IPS-NIHi7 (cell line): ENCODE measurements around the gene TTC9C.
"Not testable (repeated sequence)": the region's sequence is repeated elsewhere in the genome, so short reads cannot be mapped to it uniquely, and the experiment has no call there.

Source experiments
- DNase-seq: peaks from one replicate; pipeline ENCODE4 v3.0.0; 2012; ENCODE audit warnings: mixed read lengths; ENCODE audit errors: extremely low spot score

The TTC9C gene, protein sequence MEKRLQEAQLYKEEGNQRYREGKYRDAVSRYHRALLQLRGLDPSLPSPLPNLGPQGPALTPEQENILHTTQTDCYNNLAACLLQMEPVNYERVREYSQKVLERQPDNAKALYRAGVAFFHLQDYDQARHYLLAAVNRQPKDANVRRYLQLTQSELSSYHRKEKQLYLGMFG

DNA sequence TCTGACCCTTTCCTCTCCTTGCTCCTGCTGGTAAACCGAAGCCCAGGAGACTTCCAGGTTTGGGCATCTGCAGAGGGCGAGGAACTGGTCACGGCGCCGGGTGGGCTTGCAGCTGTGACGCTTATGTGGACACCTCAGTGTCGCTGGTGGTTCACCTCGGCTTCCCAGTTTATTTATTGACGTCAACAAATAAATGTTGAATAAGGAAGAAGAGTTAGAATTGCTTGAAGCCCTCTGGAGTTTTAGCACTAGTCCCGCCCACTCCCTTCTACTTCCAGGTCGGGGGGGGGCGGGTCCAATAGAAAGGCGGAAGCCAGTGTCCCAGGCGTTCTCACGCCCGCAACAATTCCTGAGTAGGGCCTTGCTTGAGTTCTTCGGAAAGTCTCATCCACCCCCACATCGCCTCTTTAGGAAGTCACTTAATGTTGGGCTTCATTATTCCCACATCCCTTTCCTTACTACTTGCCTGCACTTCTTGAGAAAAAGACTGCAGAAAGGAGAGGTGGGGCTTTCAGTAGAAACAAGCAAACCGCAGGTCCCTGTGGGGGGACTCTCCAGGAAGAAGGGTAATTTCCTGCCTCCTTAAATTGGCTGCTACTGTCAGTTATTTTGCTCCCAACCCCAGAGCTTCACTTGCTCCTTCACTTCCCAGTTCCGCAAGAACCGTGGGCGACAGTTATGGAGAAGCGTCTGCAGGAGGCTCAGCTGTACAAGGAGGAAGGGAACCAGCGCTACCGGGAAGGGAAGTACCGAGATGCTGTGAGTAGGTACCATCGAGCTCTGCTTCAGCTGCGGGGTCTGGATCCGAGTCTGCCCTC, at the start of gene TTC9C:
TTC9C (plus strand) TSS at position 316 of the 818 bp plus-strand sequence; CDS start at position 679, 363 bp downstream.
- peak; percentile 82 for DNase-seq

GRCh38 chr11:62678770-62679696, 49.3 kb upstream of the TTC9C start, which contains the start of gene UBXN1:
TSS of gene UBXN1 (minus strand) at chr11:62679073. CDS start at chr11:62678923, 150 bp downstream.
- peak; percentile 89 for DNase-seq

DNA sequence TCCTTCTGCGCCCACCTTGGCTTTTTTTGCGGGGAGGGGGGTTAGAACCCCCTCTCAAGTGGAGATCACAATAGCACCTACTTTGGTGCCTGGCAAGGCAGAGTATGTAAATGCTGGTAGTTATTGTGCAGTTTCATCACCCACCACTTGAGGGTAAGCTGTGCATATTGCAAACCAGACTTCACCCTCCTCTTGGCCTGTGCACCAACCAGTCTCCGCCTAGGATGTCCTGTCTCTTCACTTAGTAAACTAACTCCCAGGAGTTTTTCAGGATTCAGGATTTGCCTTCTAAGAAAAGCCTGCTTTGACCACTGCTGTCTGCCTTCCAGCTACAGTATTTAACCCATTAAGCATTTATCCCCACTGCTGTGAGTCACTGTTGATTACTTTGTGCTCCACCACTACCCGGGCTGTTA, 47.5 kb upstream of the TTC9C start:
- DNase-seq, result no peak

- DNase-seq, result no peak
Measured at GRCh38 chr11:62682518-62682917, 45.8 kb upstream of the TTC9C start.

- no peak for DNase-seq
Measured at GRCh38 chr11:62687508-62688396, 40.5 kb upstream of the TTC9C start.

- no peak for DNase-seq
Measured at GRCh38 chr11:62688491-62688890, 39.8 kb upstream of the TTC9C start.

DNA sequence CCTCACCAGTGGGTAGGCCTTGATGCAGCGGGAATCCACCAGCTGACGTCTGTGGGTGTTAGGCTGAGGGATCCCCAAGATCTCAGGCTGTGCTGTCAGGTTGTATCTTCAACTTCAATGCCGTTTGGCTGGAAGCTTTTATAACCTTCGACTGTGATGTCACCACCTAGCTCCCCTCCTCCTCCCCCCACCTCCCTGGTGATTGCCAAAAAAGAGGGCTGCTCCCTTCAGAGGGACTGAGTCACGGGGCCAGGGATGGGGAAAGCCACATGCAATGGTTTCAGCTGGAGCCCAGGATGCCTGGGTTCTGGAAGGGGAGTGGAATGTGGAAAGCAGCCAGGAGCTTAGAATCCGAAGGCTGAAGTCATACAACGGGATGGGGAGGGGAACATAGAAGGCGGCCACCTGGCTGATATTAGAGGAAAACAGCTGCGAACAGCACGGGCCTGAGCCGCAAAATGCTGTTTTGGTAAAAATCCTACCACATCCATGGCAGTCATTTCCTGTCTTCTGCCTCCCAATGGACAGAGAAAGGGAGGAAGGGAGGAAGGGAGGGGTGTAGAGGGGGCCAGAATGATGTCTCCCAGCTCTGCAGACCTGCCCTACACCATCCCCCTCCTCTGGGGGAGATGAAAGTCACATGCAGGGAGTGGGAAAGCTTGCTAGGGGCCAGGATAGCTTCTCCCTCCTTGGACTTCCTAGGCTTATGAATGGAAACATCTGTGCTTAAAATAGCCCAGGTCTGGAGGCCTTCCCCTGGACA, 38.7 kb upstream of the TTC9C start, which contains the start of gene LRRN4CL:
LRRN4CL (minus strand) TSS at position 110 of the 763 bp plus-strand sequence. CDS start 1,022 bp downstream, outside the sequence.
- DNase-seq, result no peak

GRCh38 chr11:62693624-62694023, 34.7 kb upstream of the TTC9C start:
- DNase-seq, result not testable (repeated sequence)

GRCh38 chr11:62694455-62695167, 33.7 kb upstream of the TTC9C start:
- peak; percentile 83 for DNase-seq

GRCh38 chr11:62702246-62702645, 26.0 kb upstream of the TTC9C start:
- DNase-seq, result no peak

DNA sequence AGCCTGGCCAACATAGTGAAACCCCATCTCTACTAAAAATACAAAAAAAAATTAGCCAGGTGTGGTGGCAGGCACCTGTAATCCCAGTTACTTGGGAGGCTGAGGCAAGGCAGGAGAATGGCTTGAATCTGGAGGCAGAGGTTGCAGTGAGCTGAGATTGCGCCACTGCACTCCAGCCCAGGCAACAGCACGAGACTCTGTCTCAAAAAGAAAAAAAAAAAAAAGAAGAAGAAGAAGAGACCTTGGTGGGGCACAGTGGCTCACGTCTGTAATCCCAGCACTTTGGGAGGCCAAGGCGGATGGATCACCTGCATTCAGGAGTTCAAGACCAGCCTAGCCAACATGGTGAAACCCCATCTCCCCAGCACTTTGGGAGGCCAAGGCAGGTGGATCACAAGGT, 24.4 kb upstream of the TTC9C start:
- DNase-seq, result not testable (repeated sequence)

DNA sequence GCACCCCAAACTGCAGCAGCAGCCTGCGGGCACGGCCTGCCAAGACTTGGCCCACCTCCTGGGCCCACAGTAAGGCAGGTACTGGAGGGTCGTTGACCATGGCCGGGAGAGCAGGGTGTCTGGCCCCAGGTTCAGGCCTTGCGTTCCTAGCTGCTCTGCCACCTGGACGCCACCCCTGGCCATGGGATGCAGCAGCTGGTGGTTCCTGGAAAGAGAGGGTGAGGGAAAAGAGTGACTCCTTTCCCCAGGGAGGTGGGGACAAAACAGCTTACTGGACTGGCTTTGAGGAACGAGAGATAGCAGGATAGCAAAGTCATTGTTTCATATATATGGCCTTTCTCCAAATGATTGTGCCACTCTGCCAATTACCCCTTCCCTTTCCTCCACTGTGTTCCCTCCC, 22.9 kb upstream of the TTC9C start:
- peak; percentile 31 for DNase-seq

GRCh38 chr11:62705880-62706849, 22.1 kb upstream of the TTC9C start:
- DNase-seq, result peak; percentile 95

GRCh38 chr11:62706850-62707247, 21.4 kb upstream of the TTC9C start:
- no peak for DNase-seq

DNA sequence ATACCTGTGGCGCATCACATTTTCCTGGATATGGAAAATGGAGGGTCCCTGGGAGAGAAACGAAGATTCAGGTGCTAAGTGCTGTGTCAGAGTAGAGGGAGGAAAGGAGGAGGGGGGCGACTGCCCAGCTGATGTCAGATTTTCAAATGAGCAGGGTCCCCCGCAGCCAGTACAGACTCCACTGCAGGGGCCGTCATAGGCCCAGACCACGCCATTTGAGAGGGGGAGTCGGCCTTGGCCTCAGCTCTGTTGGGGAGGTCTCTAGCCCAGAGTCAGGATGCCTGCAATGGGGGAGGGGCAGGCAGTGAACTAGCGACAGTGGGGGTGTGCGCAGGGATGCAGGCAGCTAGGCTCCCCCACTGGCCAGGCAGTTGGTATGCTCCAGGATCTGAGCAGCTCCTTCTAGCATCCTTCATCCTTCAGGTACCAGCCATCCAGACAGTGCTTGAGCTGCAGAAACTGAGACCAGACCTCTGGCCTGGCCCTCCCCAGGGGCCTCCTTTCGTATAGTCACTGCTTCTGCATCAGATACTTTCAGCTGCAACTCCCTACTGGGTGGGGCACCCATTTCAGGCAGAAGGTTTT, 20.9 kb upstream of the TTC9C start, which contains the start of the genes BSCL2 and GNG3:
BSCL2 (minus strand) TSS at position 148 of the 585 bp plus-strand sequence. CDS start 229 bp downstream, outside the sequence.
GNG3 (plus strand) TSS at position 400 of the 585 bp plus-strand sequence. CDS start 620 bp downstream, outside the sequence.
- DNase-seq, result peak; percentile 81

DNA sequence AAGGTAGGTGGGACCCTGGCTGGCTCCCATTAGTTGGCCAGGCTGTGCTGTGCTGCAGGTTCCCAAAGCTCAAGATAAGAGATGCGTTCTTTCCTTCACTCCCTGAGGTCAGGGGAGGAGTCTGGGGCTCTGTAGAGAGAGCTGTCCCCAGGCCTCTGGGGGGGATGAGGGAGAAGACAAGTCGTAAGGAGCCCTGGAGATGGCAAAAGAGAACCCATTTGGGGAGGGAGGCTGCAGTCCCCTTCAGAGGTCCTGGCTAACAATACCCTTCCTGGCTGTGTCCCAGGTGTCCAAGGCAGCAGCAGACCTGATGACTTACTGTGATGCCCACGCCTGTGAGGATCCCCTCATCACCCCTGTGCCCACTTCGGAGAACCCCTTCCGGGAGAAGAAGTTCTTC, 19.9 kb upstream of the TTC9C start:
- no peak for DNase-seq

GRCh38 chr11:62708793-62709192, 19.5 kb upstream of the TTC9C start:
- no peak for DNase-seq
